ENCODE data around the gene SH3BP5L. TPM values are rescaled to one million over a fixed set of nuclear protein-coding genes. Genes with fewer than 3 reads are reported as not detected.
A peak's percentile ranks its signal among the peaks of the same experiment; 100 is the strongest.

The SH3BP5L gene
- total and polyA plus RNA-seq, 10 of the 15 experiments (the other 5 are each of a cell fraction or from before 2014, with no cell fraction given), result 1.1 to 22.8 (median 10.9) TPM

GRCh38 chr1:248873409-248873992 lies 47.8 kb upstream of the SH3BP5L start (continued):
- TF ChIP-seq CBX5 (IDR thresholded peaks at IDR 0.05; ENCODE audit: low read depth) (no peak), POLR2AphosphoS5 (IDR thresholded peaks at IDR 0.05; ENCODE audit: low read length) (peak; percentile 38; the same call in 1 of the 2 replicates), ZZZ3 (IDR thresholded peaks at IDR 0.05; ENCODE audit: control insufficient read depth, insufficient read length, low read depth) (no peak), DPF2 (IDR thresholded peaks at IDR 0.05) (0 out of 2 replicates have a peak, but pooled peaks have one; percentile 12), ZNF622 (IDR thresholded peaks at IDR 0.05) (no peak), E4F1 (IDR thresholded peaks at IDR 0.05; ENCODE audit: borderline replicate concordance, partially characterized antibody) (no peak), JUNB (IDR thresholded peaks at IDR 0.05) (no peak), CHD4 (IDR thresholded peaks at IDR 0.05) (no peak), MTA2 (IDR thresholded peaks at IDR 0.05; ENCODE audit: low read depth) (no peak), ELK1 (IDR thresholded peaks at IDR 0.05; ENCODE audit: low read depth, low read length) (0 out of 2 replicates have a peak, but pooled peaks have one; percentile 52), MTA3 (IDR thresholded peaks at IDR 0.05; ENCODE audit: borderline replicate concordance, low read length) (no peak), E2F4 (IDR thresholded peaks at IDR 0.05; ENCODE audit: low read depth, low read length) (no peak), ATF2 (IDR thresholded peaks at IDR 0.05; ENCODE audit: low read length) (no peak), NR2C2 (IDR thresholded peaks at IDR 0.05; ENCODE audit: borderline replicate concordance, control insufficient read depth, insufficient read length, low read depth) (no peak), EZH2 (IDR thresholded peaks at IDR 0.05; ENCODE audit: borderline replicate concordance, control insufficient read depth, low read depth, low read length) (no peak), SUZ12 (IDR thresholded peaks at IDR 0.05; ENCODE audit: unreplicated experiment) (no peak), ZBTB33 (IDR thresholded peaks at IDR 0.05) (no peak), CHD2 (IDR thresholded peaks at IDR 0.05; ENCODE audit: borderline replicate concordance, low read depth, low read length) (peak; percentile 46; the same call in 1 of the 2 replicates), SREBF2 (IDR thresholded peaks at IDR 0.05; ENCODE audit: low read length) (peak; percentile 90), IRF4 (IDR thresholded peaks at IDR 0.05; ENCODE audit: low read depth, low read length) (peak; percentile 73; the same call in 1 of the 2 replicates), NFYB (IDR thresholded peaks at IDR 0.05; ENCODE audit: insufficient read depth, low read depth, low read length) (no peak)
